Suprapubic skin (tissue), 4 donors: Measurements from ENCODE around the gene TMEM53. TPM values are rescaled to one million over a fixed set of nuclear protein-coding genes. Genes with fewer than 3 reads are reported as not detected.

Source experiments
- DNase-seq, 2 donors: peaks; one replicate each; pipeline ENCODE4 v3.0.0-alpha.2; 2019; ENCODE audit warnings: low spot score in 2 of 2
- H3K27ac ChIP-seq: fragments of 200-600 bp; sonication (generic); one replicate; pipeline ENCODE4 v1.5.1; 2019
- H3K27me3 ChIP-seq: fragments of 200-600 bp; sonication (generic); one replicate; pipeline ENCODE4 v1.5.1; 2019
- H3K36me3 ChIP-seq: fragments of 200-600 bp; sonication (generic); one replicate; pipeline ENCODE4 v1.5.1; 2019
- H3K4me1 ChIP-seq: fragments of 200-600 bp; sonication (generic); one replicate; pipeline ENCODE4 v1.5.1; 2019
- H3K4me3 ChIP-seq: fragments of 200-600 bp; sonication (generic); one replicate; pipeline ENCODE4 v1.5.1; 2019; ENCODE audit warnings: mild to moderate bottlenecking
- H3K9me3 ChIP-seq: fragments of 200-600 bp; sonication (generic); one replicate; pipeline ENCODE4 v1.5.1; 2019
- EP300 ChIP-seq: sonication (generic); formaldehyde crosslinking; IDR thresholded peaks from one replicate; pipeline ENCODE4 v1.6.1; 2017; ENCODE audit warnings: antibody characterized with exemption
- POLR2A ChIP-seq, 2 donors: fragments of 450-650 bp; IDR thresholded peaks; one replicate each; pipeline ENCODE4 v1.6.1; 2017; ENCODE audit warnings: antibody characterized with exemption in 2 of 2, mild to moderate bottlenecking in 2 of 2, moderate library complexity in 2 of 2
- POLR2AphosphoS5 ChIP-seq, 3 donors: sonication (generic); formaldehyde crosslinking; IDR thresholded peaks; one replicate each; pipeline ENCODE4 v1.6.1; 2017; ENCODE audit warnings: antibody characterized with exemption in 3 of 3
- WGBS: methylation state at CpG from one replicate; pipeline ENCODE4 v1.1.5; 2018; 5-methylcytosine and 5-hydroxymethylcytosine counted together
- total RNA-seq, 4 donors: library from RNA; depleted of rRNA; stranded (reverse); fragments of >200 nt; gene quantifications; one replicate each; pipeline ENCODE4 v1.1.0, GENCODE V29; 2016
- TF ChIP-seq, protein P1 (sequence below), 2 donors: fragments of 200-600 bp in 1 of 2; fragments of 450-650 bp in 1 of 2; sonication (generic) in 1 of 2; IDR thresholded peaks; one replicate each; pipeline ENCODE4 v1.5.1; 2016 to 2019; ENCODE audit warnings: antibody characterized with exemption in 2 of 2, mild to moderate bottlenecking in 1 of 2, moderate library complexity in 1 of 2

Gene TMEM53
- total RNA-seq, 4 donors from 2014 or later = 2.3 to 9.9 (median 4.3) TPM

GRCh38 chr1:44650159-44650831 is 24.0 kb downstream of the TMEM53 start:
- H3K4me1 ChIP-seq = peaks cover 9% of the 10 kb centered on the region
- TF ChIP-seq EP300 = no peak
- no peak for TF ChIP-seq POLR2A (IDR thresholded peaks at IDR 0.05)
- H3K36me3 ChIP-seq = peaks cover 73% of the 10 kb centered on the region
- no peak overlapping the region for H3K27ac ChIP-seq
- no peak overlapping the region for H3K4me3 ChIP-seq
- H3K9me3 ChIP-seq = no peaks in the 10 kb centered on the region
- no peaks in the 10 kb centered on the region for H3K27me3 ChIP-seq
- WGBS = 83% methylated on average over 15 of the region's 23 CpGs
- DNase-seq = no peak

DNA sequence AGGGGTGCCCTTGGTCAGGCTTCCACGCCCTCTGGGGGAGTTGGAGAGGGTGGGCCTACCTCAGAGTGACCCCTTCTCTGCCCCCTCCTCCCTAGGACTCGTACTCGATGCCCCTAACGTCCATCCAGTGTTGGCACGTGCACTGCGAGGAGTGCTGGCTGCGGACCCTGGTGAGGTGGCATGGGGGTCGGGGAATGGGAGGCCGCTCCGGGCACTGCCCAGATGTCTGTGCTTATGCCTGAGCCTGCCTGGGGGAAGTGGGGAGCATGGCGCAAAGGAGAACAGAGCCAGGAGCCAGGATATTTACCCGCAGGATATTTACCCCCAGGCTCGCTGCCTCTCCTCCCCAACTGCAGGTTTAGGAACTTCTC is 24.5 kb downstream of the TMEM53 start:
- Histone ChIP-seq H3K4me1 (peaks cover 15% of the 10 kb centered on the region), H3K36me3 (peaks cover 74% of the 10 kb centered on the region), H3K27me3 (no peaks in the 10 kb centered on the region), H3K27ac (no peak overlapping the region), H3K9me3 (no peaks in the 10 kb centered on the region), H3K4me3 (no peak overlapping the region)
- WGBS = 94% methylated on average over 9 of the region's 13 CpGs
- TF ChIP-seq, protein P1, sequence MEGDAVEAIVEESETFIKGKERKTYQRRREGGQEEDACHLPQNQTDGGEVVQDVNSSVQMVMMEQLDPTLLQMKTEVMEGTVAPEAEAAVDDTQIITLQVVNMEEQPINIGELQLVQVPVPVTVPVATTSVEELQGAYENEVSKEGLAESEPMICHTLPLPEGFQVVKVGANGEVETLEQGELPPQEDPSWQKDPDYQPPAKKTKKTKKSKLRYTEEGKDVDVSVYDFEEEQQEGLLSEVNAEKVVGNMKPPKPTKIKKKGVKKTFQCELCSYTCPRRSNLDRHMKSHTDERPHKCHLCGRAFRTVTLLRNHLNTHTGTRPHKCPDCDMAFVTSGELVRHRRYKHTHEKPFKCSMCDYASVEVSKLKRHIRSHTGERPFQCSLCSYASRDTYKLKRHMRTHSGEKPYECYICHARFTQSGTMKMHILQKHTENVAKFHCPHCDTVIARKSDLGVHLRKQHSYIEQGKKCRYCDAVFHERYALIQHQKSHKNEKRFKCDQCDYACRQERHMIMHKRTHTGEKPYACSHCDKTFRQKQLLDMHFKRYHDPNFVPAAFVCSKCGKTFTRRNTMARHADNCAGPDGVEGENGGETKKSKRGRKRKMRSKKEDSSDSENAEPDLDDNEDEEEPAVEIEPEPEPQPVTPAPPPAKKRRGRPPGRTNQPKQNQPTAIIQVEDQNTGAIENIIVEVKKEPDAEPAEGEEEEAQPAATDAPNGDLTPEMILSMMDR (IDR thresholded peaks at IDR 0.05) = no peak
- TF ChIP-seq EP300 (no peak), POLR2A (IDR thresholded peaks at IDR 0.05) (no peak), POLR2AphosphoS5 (IDR thresholded peaks at IDR 0.05) (no peak)
- no peak for DNase-seq

- H3K4me3 ChIP-seq = no peak overlapping the region
- no peaks in the 10 kb centered on the region for H3K27me3 ChIP-seq
- DNase-seq = no peak
- TF ChIP-seq, protein P1 (IDR thresholded peaks at IDR 0.05) = no peak
- TF ChIP-seq POLR2AphosphoS5 (IDR thresholded peaks at IDR 0.05) (no peak), POLR2A (IDR thresholded peaks at IDR 0.05) (no peak), EP300 (no peak)
- H3K4me1 ChIP-seq = peaks cover 21% of the 10 kb centered on the region
- no peak overlapping the region for H3K27ac ChIP-seq
- H3K9me3 ChIP-seq = no peaks in the 10 kb centered on the region
- H3K36me3 ChIP-seq = peaks cover 77% of the 10 kb centered on the region
- WGBS = 89% methylated on average over 11 of the region's 13 CpGs
These were observed 25.6 kb downstream of the TMEM53 start for GRCh38 chr1:44648529-44649250.

DNA sequence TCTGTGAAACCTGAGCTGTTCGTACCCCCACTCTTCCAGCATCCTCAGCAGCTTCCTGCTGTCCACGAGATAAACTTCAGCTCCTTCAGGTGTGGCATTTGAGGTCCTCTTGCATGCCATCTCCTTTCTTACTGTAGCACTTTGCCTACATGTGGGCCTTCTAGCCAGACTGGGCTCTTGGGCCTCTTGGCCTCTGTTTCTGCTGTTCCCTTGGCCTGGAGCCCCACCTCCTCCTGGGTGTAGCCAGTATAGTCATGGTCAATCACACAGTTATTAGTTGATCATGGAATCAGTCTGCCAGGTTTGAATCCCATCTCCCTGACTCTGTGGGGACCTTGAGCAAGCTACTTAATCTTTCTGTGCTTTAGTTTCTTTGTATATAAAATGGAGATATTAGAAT is 26.4 kb downstream of the TMEM53 start:
- Histone ChIP-seq H3K36me3 (peaks cover 85% of the 10 kb centered on the region), H3K9me3 (no peaks in the 10 kb centered on the region), H3K4me3 (no peak overlapping the region), H3K27me3 (no peaks in the 10 kb centered on the region), H3K4me1 (peaks cover 24% of the 10 kb centered on the region), H3K27ac (no peak overlapping the region)
- DNase-seq = no peak
- WGBS = 98% methylated on average over 2 of the region's 2 CpGs
- TF ChIP-seq EP300 = no peak
- TF ChIP-seq POLR2A (IDR thresholded peaks at IDR 0.05) = no peak
- TF ChIP-seq, protein P1 (IDR thresholded peaks at IDR 0.05) = no peak
- no peak for TF ChIP-seq POLR2AphosphoS5 (IDR thresholded peaks at IDR 0.05)

GRCh38 chr1:44646261-44647110 is 27.8 kb downstream of the TMEM53 start:
- H3K4me1 ChIP-seq = peaks cover 27% of the 10 kb centered on the region

More at GRCh38 chr1:44646261-44647110, 27.8 kb downstream of the TMEM53 start:
- peaks cover 96% of the 10 kb centered on the region for H3K36me3 ChIP-seq
- H3K9me3 ChIP-seq = no peaks in the 10 kb centered on the region
- H3K27ac ChIP-seq = peak overlapping the region; percentile 3
- H3K4me3 ChIP-seq = no peak overlapping the region
- TF ChIP-seq, protein P1 (IDR thresholded peaks at IDR 0.05) = no peak
- no peak for TF ChIP-seq POLR2A (IDR thresholded peaks at IDR 0.05)
- no peak for TF ChIP-seq POLR2AphosphoS5 (IDR thresholded peaks at IDR 0.05)
- no peak for TF ChIP-seq EP300
- DNase-seq = no peak
- 80% methylated on average over 25 of the region's 28 CpGs for WGBS
- H3K27me3 ChIP-seq = no peaks in the 10 kb centered on the region
